ENCODE measurements around the gene DGKH.

Gene DGKH

GRCh38 chr13:42228527-42228926 lies 180.1 kb downstream of the DGKH start:
- DNase-seq (ENCODE audit: low spot score), result no peak

GRCh38 chr13:42229287-42229686 lies 180.8 kb downstream of the DGKH start:
- no peak for DNase-seq (ENCODE audit: low spot score)

GRCh38 chr13:42232671-42233070 lies 184.2 kb downstream of the DGKH start:
- no peak for DNase-seq (ENCODE audit: low spot score)

GRCh38 chr13:42233726-42234125 lies 185.3 kb downstream of the DGKH start:
- no peak for DNase-seq (ENCODE audit: low spot score)

GRCh38 chr13:42239161-42239560 lies 190.7 kb downstream of the DGKH start:
- no peak for DNase-seq (ENCODE audit: low spot score)

- no peak for DNase-seq (ENCODE audit: low spot score)
Measured at GRCh38 chr13:42239644-42240043, 191.2 kb downstream of the DGKH start.

- no peak for DNase-seq (ENCODE audit: low spot score)
Measured at GRCh38 chr13:42246541-42246940, 198.1 kb downstream of the DGKH start.

GRCh38 chr13:42247883-42248282 lies 199.4 kb downstream of the DGKH start:
- DNase-seq (ENCODE audit: low spot score), result no peak

- DNase-seq (ENCODE audit: low spot score), result no peak
Measured at GRCh38 chr13:42255886-42256285, 207.4 kb downstream of the DGKH start.

- DNase-seq (ENCODE audit: low spot score), result no peak
Measured at GRCh38 chr13:42258747-42259146, 210.3 kb downstream of the DGKH start.

- DNase-seq (ENCODE audit: low spot score), result no peak
Measured at GRCh38 chr13:42259515-42259914, 211.1 kb downstream of the DGKH start.

- no peak for DNase-seq (ENCODE audit: low spot score)
Measured at GRCh38 chr13:42260903-42261654, 212.6 kb downstream of the DGKH start.

GRCh38 chr13:42266473-42266872 lies 218.0 kb downstream of the DGKH start:
- DNase-seq (ENCODE audit: low spot score), result no peak

- no peak for DNase-seq (ENCODE audit: low spot score)
Measured at GRCh38 chr13:42270160-42270856, 221.9 kb downstream of the DGKH start.

- DNase-seq (ENCODE audit: low spot score), result no peak
Measured at GRCh38 chr13:42270857-42271215, 222.4 kb downstream of the DGKH start.

- peak; percentile 96 for DNase-seq (ENCODE audit: low spot score)
Measured at GRCh38 chr13:42271337-42272114, 223.1 kb downstream of the DGKH start.

- peak; percentile 33 for DNase-seq (ENCODE audit: low spot score)
Measured at GRCh38 chr13:42272115-42272803, 223.8 kb downstream of the DGKH start, which contains the start of gene AKAP11. AKAP11 (plus strand) TSS chr13:42272152; CDS start chr13:42286349, 14,197 bp downstream.

- DNase-seq (ENCODE audit: low spot score), result no peak
Measured at GRCh38 chr13:42272804-42273175, 224.3 kb downstream of the DGKH start.

GRCh38 chr13:42274386-42275097 lies 226.1 kb downstream of the DGKH start:
- DNase-seq (ENCODE audit: low spot score), result no peak

- no peak for DNase-seq (ENCODE audit: low spot score)
Measured at GRCh38 chr13:42275098-42275471, 226.6 kb downstream of the DGKH start.

- DNase-seq (ENCODE audit: low spot score), result peak; percentile 57
Measured at GRCh38 chr13:42275506-42275905, 227.1 kb downstream of the DGKH start.

GRCh38 chr13:42276683-42277082 lies 228.2 kb downstream of the DGKH start:
- DNase-seq (ENCODE audit: low spot score), result no peak

Measured in activated CD4-positive, alpha-beta T cell treated with anti-CD3 and anti-CD28 coated beads, Interleukin-2, Interleukin-4, amounts not matched to agents 100 ng/mL and 50 ng/mL, durations not matched to agents 16 hours and 8 hours (primary cell).